Heart right ventricle (tissue), 16 donors: ENCODE results near the gene MEG3. TPM values are rescaled to one million over a fixed set of nuclear protein-coding genes. Genes with fewer than 3 reads are reported as not detected.

ENCODE experiments used
- ATAC-seq, 8 donors: fragments of 200-7000 bp; cut with Tn5 transposase; one replicate each; pipeline ENCODE4 v1.9.1; 2020; ENCODE audit warnings: mild to moderate bottlenecking in 8 of 8, moderate library complexity in 8 of 8, moderate number of reproducible peaks in 1 of 8
- DNase-seq, 2 donors: peaks; one replicate each; pipeline ENCODE4 v3.0.0-alpha.2; 2020
- H3K27ac ChIP-seq, 10 donors: fragments of 200-600 bp; sonication (generic) in 2 of 10; one replicate each; pipeline versions ENCODE4 v1.5.0 to v1.8.0; 2020 to 2022; ENCODE audit warnings: mild to moderate bottlenecking in 3 of 10
- H3K27me3 ChIP-seq, 7 donors: fragments of 200-600 bp; one replicate each; pipeline ENCODE4 v1.8.0; 2021 to 2022; ENCODE audit warnings: mild to moderate bottlenecking in 2 of 7
- H3K36me3 ChIP-seq, 9 donors: fragments of 200-600 bp; sonication (generic) in 1 of 9; one replicate each; pipeline versions ENCODE4 v1.5.0 to v1.8.0; 2020 to 2022; ENCODE audit warnings: mild to moderate bottlenecking in 2 of 9
- H3K4me1 ChIP-seq, 9 donors: fragments of 200-600 bp; sonication (generic) in 1 of 9; one replicate each; pipeline versions ENCODE4 v1.5.0 to v1.8.0; 2020 to 2022; ENCODE audit warnings: mild to moderate bottlenecking in 4 of 9
- H3K4me3 ChIP-seq, 10 donors: fragments of 200-600 bp; sonication (generic) in 2 of 10; one replicate each; pipeline versions ENCODE4 v1.5.0 to v1.8.0; 2020 to 2022; ENCODE audit warnings: mild to moderate bottlenecking in 7 of 10, moderate library complexity in 2 of 10
- H3K9me3 ChIP-seq, 11 donors: fragments of 200-600 bp in 10 of 11; sonication (generic) in 2 of 11; one replicate each; pipeline versions ENCODE4 v1.5.0 to v1.8.0; 2013 to 2022; ENCODE audit warnings: mild to moderate bottlenecking in 2 of 11, control low read depth in 1 of 11, moderate library complexity in 1 of 11
- WGBS, 2 donors: extraction: QIAGEN DNeasy Blood & Tissue Kit; methylation state at CpG; one replicate each; pipeline ENCODE4 v1.1.7; 2013; ENCODE audit warnings: inconsistent platforms in 1 of 2; 5-methylcytosine and 5-hydroxymethylcytosine counted together
- intact Hi-C, 10 donors: fragments of 100-400 bp; cut with DNase I; formaldehyde crosslinking; loops; one replicate each; pipeline versions ENCODE4 v1.11.1 to v1.14.2; 2022
- polyA plus RNA-seq, 2 donors: library from polyadenylated mRNA; stranded (reverse); fragments of 200-250 nt; gene quantifications; one replicate each; pipeline ENCODE4 v1.2.3, GENCODE V29; 2013
- total RNA-seq, 10 donors: library from RNA; stranded (reverse); fragmentation: NEBNext Ultra II Directional in 3 of 10; extraction: Animal tissue kit (Norgen Biotek cat#: 25700) in 3 of 10; gene quantifications; one replicate each; pipeline versions ENCODE4 v1.2.1 to v1.2.4, GENCODE V29; 2021 to 2023
- TF ChIP-seq, protein P1 (sequence below), 9 donors: fragments of 200-600 bp; sonication (generic) in 2 of 9; IDR thresholded peaks; one replicate each; pipeline versions ENCODE4 v1.5.0 to v1.8.0; 2021 to 2022; ENCODE audit warnings: antibody characterized with exemption in 9 of 9, mild to moderate bottlenecking in 5 of 9, moderate library complexity in 1 of 9
- donor health status: Arrhythmogenic right ventricular cardiomyopathy.
- donor health status: ischemic (EF 13 %, LVEDD 7.1; RV severe dilation, severe dysfunction).
- donor health status: healthy with polysubstance abuse.
- donor health status: DM: no; HTN: yes; CAD: no.
- donor health status: DM: no; HTN: no; CAD: no.
- donor health status: ischemic (EF 25% LVEDD 6.9; RV normal size, moderate dysfunction).
- donor health status: ischemic (EF 25% LVEDD 5.7; RV mildly dilated, moderate dysfunction).
- donor health status: healthy.
- donor health status: DM: yes; HTN: yes; CAD: no.
- donor health status: Ischemic cardiomyopathy.
- donor health status: ischemic (EF 35%, LVEDD 5.7; RV mildly dilated, moderate dysfunction).
- donor health status: nonischemic (EF 11% LVEDD 7.7; RV severe dilation, severe dysfunction).
- donor health status: DM: yes; HTN: yes; CAD: no.
- donor health status: PGD.
- donor health status: ischemic (EF 29% LVEDD 5.4; RV normal size, mild dysfunction).
- donor health status: nonischemic (EF 23%, LVEDD 6.1; RV moderate dilation, normal function).

Gene MEG3
- total and polyA plus RNA-seq, 12 donors = 7.7 to 122 (median 12.4) TPM

DNA sequence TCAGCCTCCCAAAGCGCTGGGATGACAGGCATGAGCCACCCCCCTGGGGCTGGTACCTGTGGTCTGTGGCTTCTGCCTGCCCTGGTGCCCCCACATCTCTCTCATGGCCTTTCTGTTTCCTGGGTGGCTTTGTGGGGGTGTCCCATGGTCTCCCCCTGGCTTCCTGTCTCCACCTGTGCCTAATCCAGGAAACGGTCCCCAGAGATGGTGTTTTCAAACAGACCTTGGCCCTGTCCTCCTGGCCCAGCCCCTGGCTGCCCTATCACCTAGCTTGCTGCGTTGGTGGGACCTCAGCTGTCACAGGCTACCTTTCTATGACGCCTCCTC lies 18.1 kb downstream of the MEG3 start:
- no peak overlapping the region for H3K27ac ChIP-seq
- H3K36me3 ChIP-seq = no peaks in the 10 kb centered on the region
- TF ChIP-seq, protein P1, sequence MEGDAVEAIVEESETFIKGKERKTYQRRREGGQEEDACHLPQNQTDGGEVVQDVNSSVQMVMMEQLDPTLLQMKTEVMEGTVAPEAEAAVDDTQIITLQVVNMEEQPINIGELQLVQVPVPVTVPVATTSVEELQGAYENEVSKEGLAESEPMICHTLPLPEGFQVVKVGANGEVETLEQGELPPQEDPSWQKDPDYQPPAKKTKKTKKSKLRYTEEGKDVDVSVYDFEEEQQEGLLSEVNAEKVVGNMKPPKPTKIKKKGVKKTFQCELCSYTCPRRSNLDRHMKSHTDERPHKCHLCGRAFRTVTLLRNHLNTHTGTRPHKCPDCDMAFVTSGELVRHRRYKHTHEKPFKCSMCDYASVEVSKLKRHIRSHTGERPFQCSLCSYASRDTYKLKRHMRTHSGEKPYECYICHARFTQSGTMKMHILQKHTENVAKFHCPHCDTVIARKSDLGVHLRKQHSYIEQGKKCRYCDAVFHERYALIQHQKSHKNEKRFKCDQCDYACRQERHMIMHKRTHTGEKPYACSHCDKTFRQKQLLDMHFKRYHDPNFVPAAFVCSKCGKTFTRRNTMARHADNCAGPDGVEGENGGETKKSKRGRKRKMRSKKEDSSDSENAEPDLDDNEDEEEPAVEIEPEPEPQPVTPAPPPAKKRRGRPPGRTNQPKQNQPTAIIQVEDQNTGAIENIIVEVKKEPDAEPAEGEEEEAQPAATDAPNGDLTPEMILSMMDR (IDR thresholded peaks at IDR 0.05) = no peak
- peaks cover 0 to 7% (median 0%) of the 10 kb centered on the region in 9 donors for H3K4me1 ChIP-seq
- ATAC-seq (no peak), DNase-seq (no peak)
- WGBS, 2 donors = 82 to 88% methylated on average over 4 of the region's 4 CpGs
- H3K9me3 ChIP-seq = no peaks in the 10 kb centered on the region
- peaks cover 0 to 36% (median 22%) of the 10 kb centered on the region in 7 donors for H3K27me3 ChIP-seq
- intact Hi-C loops = no loop called here
- no peak overlapping the region for H3K4me3 ChIP-seq

DNA sequence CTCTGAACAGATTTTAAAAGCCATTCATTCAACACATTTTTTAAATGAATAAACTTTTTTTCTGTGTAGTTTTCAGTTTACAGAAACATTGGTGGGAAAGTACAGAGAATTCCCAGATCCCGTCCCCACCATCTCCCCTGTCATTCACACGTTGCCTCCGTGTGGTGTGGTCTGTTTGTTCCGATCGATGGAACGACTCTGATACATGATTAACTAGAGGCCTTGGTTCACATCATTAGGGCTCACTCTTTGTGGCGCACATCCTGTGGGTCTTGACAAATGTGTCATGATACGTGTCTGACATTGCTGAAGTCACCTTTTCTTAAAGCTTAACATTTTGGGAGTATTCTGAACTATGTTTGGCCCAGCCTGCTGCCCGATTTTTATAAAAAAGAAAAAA lies 18.5 kb downstream of the MEG3 start:
- Histone ChIP-seq H3K27me3 (peaks cover 0 to 36% (median 22%) of the 10 kb centered on the region in 7 donors), H3K36me3 (no peaks in the 10 kb centered on the region), H3K4me3 (no peak overlapping the region), H3K27ac (no peak overlapping the region), H3K4me1 (peaks cover 0 to 11% (median 0%) of the 10 kb centered on the region in 9 donors), H3K9me3 (no peaks in the 10 kb centered on the region)
- TF ChIP-seq, protein P1 (IDR thresholded peaks at IDR 0.05) = no peak
- ATAC-seq = no peak
- intact Hi-C loops = no loop called here
- no peak for DNase-seq
- 81 to 87% methylated on average over 9 of the region's 9 CpGs for WGBS, 2 donors

DNA sequence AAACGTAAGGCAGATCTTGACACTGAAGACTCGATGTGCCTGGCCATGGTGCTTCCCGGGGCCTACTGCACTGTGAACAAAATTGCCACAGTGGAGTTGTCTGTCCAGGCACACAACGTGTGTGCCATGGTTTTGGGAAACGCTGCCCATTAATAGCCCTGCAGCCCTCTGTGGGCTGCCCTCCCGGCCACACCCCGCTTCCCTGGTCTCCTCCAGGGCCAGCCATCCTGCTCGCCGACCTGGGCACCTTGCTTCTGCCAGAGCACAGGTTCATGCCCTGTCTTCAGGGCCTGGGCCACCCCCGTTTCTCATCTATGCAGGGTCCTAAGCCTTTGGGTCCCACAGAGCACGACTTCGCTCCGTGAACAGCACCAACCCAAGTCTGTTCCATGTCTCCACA lies 18.9 kb downstream of the MEG3 start:
- H3K36me3 ChIP-seq = no peaks in the 10 kb centered on the region
- H3K27ac ChIP-seq = no peak overlapping the region
- H3K4me1 ChIP-seq = peaks cover 0 to 15% (median 0%) of the 10 kb centered on the region in 9 donors
- H3K27me3 ChIP-seq = peaks cover 0 to 36% (median 19%) of the 10 kb centered on the region in 7 donors
- ATAC-seq (no peak), DNase-seq (no peak)
- WGBS, 2 donors = 91% methylated on average over 13 of the region's 13 CpGs
- H3K4me3 ChIP-seq = no peak overlapping the region
- intact Hi-C loops = loop anchor here in 1 of 10 donors (5.0 kb wide), 1 partner anchor 782 kb away; no protein-coding TSS in a partner anchor
- TF ChIP-seq, protein P1 (IDR thresholded peaks at IDR 0.05) = no peak
- H3K9me3 ChIP-seq = no peaks in the 10 kb centered on the region

DNA sequence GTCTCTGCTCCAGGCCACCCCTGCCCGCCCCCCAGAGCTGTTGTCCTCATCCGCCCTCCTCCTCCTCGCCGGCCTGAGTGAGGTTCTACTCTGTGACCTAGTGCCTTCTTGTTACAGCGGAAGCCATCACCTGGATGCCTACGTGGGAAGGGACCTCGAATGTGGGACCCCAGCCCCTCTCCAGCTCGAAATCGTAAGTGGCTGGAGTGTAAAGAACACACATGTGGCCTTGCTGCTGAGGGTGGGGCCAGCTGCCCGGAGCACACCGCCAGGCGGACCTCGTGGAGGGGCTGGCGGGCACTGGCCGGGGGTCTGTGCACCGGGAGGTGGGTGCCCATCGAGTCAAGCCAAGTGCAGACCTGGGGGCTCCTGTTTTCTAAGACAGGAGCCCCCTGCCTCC lies 19.4 kb downstream of the MEG3 start:
- H3K9me3 ChIP-seq = no peaks in the 10 kb centered on the region
- TF ChIP-seq, protein P1 (IDR thresholded peaks at IDR 0.05) = no peak
- H3K4me3 ChIP-seq = no peak overlapping the region
- 94 to 96% methylated on average over 17 of the region's 17 CpGs for WGBS, 2 donors
- H3K36me3 ChIP-seq = no peaks in the 10 kb centered on the region
- peaks cover 0 to 36% (median 18%) of the 10 kb centered on the region in 7 donors for H3K27me3 ChIP-seq
- peaks cover 0 to 15% (median 0%) of the 10 kb centered on the region in 9 donors for H3K4me1 ChIP-seq
- intact Hi-C loops = loop anchor here in 1 of 10 donors (5.0 kb wide), 1 partner anchor 782 kb away; no protein-coding TSS in a partner anchor
- DNase-seq = no peak
- no peak overlapping the region for H3K27ac ChIP-seq
- no peak for ATAC-seq
